Vagina (tissue), 2 donors: Measurements from ENCODE around the gene NCAPD3.

ENCODE experiments used
- CTCF ChIP-seq, 3 experiments: fragments of 450-650 bp in 2 of 3; fragments of 200-600 bp in 1 of 3; sonication (generic) in 1 of 3; IDR thresholded peaks; one replicate each; pipeline ENCODE4 v1.5.1; 2017 to 2019; ENCODE audit warnings: antibody characterized with exemption in 3 of 3, mild to moderate bottlenecking in 2 of 3, moderate library complexity in 2 of 3
- POLR2A ChIP-seq, 2 donors: fragments of 450-650 bp; IDR thresholded peaks; one replicate each; pipeline ENCODE4 v1.6.1; 2017; ENCODE audit warnings: antibody characterized with exemption in 2 of 2, mild to moderate bottlenecking in 2 of 2, moderate library complexity in 2 of 2
- POLR2AphosphoS5 ChIP-seq, 2 donors: sonication (generic); formaldehyde crosslinking; IDR thresholded peaks; one replicate each; pipeline ENCODE4 v1.9.0; 2017; ENCODE audit warnings: antibody characterized with exemption in 2 of 2, mild to moderate bottlenecking in 2 of 2, low read depth in 1 of 2; ENCODE audit not compliant: insufficient read depth in 1 of 2

GRCh38 chr11:134261626-134262488 lies 38.1 kb upstream of the NCAPD3 start:
- TF ChIP-seq CTCF (IDR thresholded peaks at IDR 0.05) (no peak), POLR2A (IDR thresholded peaks at IDR 0.05) (no peak), POLR2AphosphoS5 (IDR thresholded peaks at IDR 0.05; ENCODE audit: insufficient read depth in 1 of 2, low read depth in 1 of 2) (no peak)
